Peyer's patch (tissue), 4 donors: ENCODE results near the gene RBM18.

Source experiments
- POLR2A ChIP-seq, 2 donors: fragments of 450-650 bp; IDR thresholded peaks; one replicate each; pipeline ENCODE4 v1.5.1; 2017; ENCODE audit warnings: antibody characterized with exemption in 2 of 2, mild to moderate bottlenecking in 2 of 2, moderate library complexity in 2 of 2
- TF ChIP-seq, protein P1 (sequence below), 6 experiments: fragments of 450-650 bp in 4 of 6; fragments of 200-600 bp in 2 of 6; sonication (generic) in 1 of 6; IDR thresholded peaks; one replicate each; pipeline ENCODE4 v1.5.1; 2017 to 2019; ENCODE audit warnings: antibody characterized with exemption in 6 of 6, mild to moderate bottlenecking in 3 of 6, moderate library complexity in 1 of 6

DNA sequence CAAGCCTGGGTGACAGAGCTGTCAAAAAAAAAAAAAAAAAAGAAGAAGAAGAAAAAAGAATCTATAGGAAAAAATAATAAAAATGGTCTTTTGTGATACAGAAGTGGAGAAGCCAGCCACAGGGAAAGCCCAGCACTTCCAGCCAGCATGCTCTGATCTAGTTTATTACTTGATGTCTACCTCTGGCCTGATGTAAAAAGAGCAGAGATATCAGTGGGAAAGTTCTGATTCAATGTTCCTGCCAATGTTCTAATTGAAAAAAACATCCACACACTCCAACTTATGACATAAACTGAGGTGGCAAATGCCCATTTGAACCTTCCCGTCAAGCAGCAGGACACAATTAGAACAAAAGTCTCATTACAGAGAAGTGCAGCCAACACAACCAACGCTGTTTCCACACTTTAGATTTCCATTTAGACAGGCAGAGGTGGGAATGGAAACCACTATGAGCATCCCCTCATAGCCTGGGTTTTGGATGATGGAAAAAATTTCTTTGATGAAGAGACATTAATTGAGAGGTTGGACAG, 5.7 kb downstream of the RBM18 start:
- TF ChIP-seq, protein P1, sequence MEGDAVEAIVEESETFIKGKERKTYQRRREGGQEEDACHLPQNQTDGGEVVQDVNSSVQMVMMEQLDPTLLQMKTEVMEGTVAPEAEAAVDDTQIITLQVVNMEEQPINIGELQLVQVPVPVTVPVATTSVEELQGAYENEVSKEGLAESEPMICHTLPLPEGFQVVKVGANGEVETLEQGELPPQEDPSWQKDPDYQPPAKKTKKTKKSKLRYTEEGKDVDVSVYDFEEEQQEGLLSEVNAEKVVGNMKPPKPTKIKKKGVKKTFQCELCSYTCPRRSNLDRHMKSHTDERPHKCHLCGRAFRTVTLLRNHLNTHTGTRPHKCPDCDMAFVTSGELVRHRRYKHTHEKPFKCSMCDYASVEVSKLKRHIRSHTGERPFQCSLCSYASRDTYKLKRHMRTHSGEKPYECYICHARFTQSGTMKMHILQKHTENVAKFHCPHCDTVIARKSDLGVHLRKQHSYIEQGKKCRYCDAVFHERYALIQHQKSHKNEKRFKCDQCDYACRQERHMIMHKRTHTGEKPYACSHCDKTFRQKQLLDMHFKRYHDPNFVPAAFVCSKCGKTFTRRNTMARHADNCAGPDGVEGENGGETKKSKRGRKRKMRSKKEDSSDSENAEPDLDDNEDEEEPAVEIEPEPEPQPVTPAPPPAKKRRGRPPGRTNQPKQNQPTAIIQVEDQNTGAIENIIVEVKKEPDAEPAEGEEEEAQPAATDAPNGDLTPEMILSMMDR (IDR thresholded peaks at IDR 0.05): no peak
- TF ChIP-seq POLR2A (IDR thresholded peaks at IDR 0.05): no peak
